ENCODE results near the gene TM4SF4. TPM values are rescaled to one million over a fixed set of nuclear protein-coding genes. Genes with fewer than 3 reads are reported as not detected.

The TM4SF4 gene
- total and polyA plus RNA-seq, 2 of the 8 experiments (the other 6 are each of a cell fraction or from before 2014, with no cell fraction given), result not detected

DNA sequence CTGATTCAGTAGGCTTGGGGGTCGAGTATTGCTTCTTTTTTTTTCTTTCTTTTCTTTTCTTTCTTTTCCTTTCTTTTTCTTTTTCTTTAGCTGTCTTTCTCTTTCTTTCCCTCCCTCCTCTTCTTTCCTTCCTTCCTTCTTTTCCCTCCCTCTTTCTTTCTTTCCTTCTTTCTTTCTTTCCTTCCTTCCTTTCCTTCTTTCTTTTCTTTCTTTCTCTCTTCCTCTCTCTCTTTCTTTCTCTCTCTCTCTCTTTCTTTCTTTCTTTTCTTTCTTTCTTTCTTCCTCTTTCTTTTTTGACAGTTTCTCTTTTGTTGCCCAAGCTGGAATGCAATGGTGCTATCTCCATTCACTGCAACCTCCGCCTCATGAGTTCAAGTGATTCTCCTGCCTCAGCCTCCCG is 36.0 kb downstream of the TM4SF4 start:
- Histone ChIP-seq H3K9ac (replicated peaks in 1 of 4; ENCODE audit: extremely low read depth in 1 of 4, low read depth in 3 of 4, low read length in 3 of 4) (no peak overlapping the region), H3K4me2 (ENCODE audit: insufficient read depth in 1 of 2, low read depth in 2 of 2, low read length in 2 of 2) (no peak overlapping the region), H2BK20ac (ENCODE audit: low read length) (no peak overlapping the region), H3K27ac (ENCODE audit: low read depth, low read length) (no peak overlapping the region), H3K14ac (ENCODE audit: insufficient read length) (no peak overlapping the region), H3K4me1 (replicated peaks in 1 of 4; ENCODE audit: control insufficient read depth in 3 of 4, insufficient read depth in 4 of 4, low read length in 3 of 4) (no peaks in the 10 kb centered on the region), H3K4me3 (ENCODE audit: extremely low read depth in 1 of 4, insufficient read depth in 2 of 4, low read depth in 3 of 4, low read length in 4 of 4) (no peak overlapping the region), H3K18ac (ENCODE audit: extremely low read depth, low read length) (no peak overlapping the region), H3K56ac (replicated peaks; ENCODE audit: insufficient read length, low read depth, low read length) (no peak overlapping the region), H3K79me1 (ENCODE audit: low read depth, low read length) (no peaks in the 10 kb centered on the region), H4K20me1 (replicated peaks in 1 of 2; ENCODE audit: control insufficient read depth in 1 of 2, insufficient read depth in 2 of 2, low read length in 2 of 2) (no peaks in the 10 kb centered on the region), H4K91ac (replicated peaks; ENCODE audit: insufficient read length, low read length) (no peak overlapping the region), H3K23me2 (ENCODE audit: low read depth, low read length) (no peaks in the 10 kb centered on the region), H2AK5ac (ENCODE audit: low read depth, low read length) (no peak overlapping the region), H2BK120ac (replicated peaks; ENCODE audit: low read depth, low read length) (no peak overlapping the region), H2BK15ac (ENCODE audit: low read length) (no peak overlapping the region), H3K4ac (replicated peaks; ENCODE audit: insufficient read length, low read depth, low read length) (no peak overlapping the region), H3K36me3 (ENCODE audit: control insufficient read depth in 2 of 4, insufficient read depth in 4 of 4, low read length in 3 of 4) (no peaks in the 10 kb centered on the region), H3K27me3 (replicated peaks in 1 of 4; ENCODE audit: control insufficient read depth in 3 of 4, extremely low read depth in 1 of 4, insufficient read depth in 3 of 4, low read length in 3 of 4) (no peaks in the 10 kb centered on the region), H2BK12ac (ENCODE audit: low read depth, low read length) (no peak overlapping the region), H4K5ac (ENCODE audit: insufficient read length, low read depth, low read length) (no peak overlapping the region), H3K23ac (ENCODE audit: insufficient read length) (no peak overlapping the region), H3K9me3 (ENCODE audit: insufficient read depth in 2 of 2, low read depth in 1 of 2, low read length in 1 of 2) (no peaks in the 10 kb centered on the region), H3K79me2 (ENCODE audit: control insufficient read depth in 1 of 2, insufficient read depth in 2 of 2, low read length in 2 of 2) (no peaks in the 10 kb centered on the region), H4K8ac (ENCODE audit: extremely low read depth, insufficient read depth, low read length) (no peak overlapping the region), H2BK5ac (ENCODE audit: low read depth, low read length) (no peak overlapping the region), H2AFZ (ENCODE audit: low read length) (no peak overlapping the region)
- FAIRE-seq, result no peak
- POLR2A ChIA-PET (ENCODE audit: partially characterized antibody), result no interaction called here
- TF ChIP-seq, protein P1, sequence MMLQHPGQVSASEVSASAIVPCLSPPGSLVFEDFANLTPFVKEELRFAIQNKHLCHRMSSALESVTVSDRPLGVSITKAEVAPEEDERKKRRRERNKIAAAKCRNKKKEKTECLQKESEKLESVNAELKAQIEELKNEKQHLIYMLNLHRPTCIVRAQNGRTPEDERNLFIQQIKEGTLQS (IDR thresholded peaks at IDR 0.05; ENCODE audit: insufficient read depth, low read depth, low read length), result no peak
- TF ChIP-seq SUZ12 (IDR thresholded peaks at IDR 0.05; ENCODE audit: low read length), result no peak
- DNase-seq (ENCODE audit: low read depth in 1 of 2, low spot score in 2 of 2), result no peak
- 82% methylated on average over 3 of the region's 3 CpGs; no CpG with 5 or more reads in 1 of the 2 experiments for WGBS, 2 experiments (ENCODE audit: extremely low coverage in 1 of 2, insufficient coverage in 1 of 2, insufficient read length in 1 of 2, insufficient replicate concordance in 2 of 2, low coverage in 1 of 2, low lambda C conversion rate in 2 of 2, missing lambda C conversion rate in 1 of 2)
- CTCF ChIA-PET (ENCODE audit: partially characterized antibody), result interaction anchor here (0.6 to 7.1 kb wide), 20 partner anchors 9 to 1248 kb away, joined by 3 to 53 read pairs (median 4); no protein-coding TSS in a partner anchor

Measured in H1 (cell line).